B cell (primary cell): ENCODE data around the gene ZNF777. TPM values are rescaled to one million over a fixed set of nuclear protein-coding genes. Genes with fewer than 3 reads are reported as not detected.

ENCODE experiments used
- ATAC-seq: fragments of 200-7000 bp; cut with Tn5 transposase; one replicate; pipeline ENCODE4 v1.10.0; 2021; ENCODE audit warnings: low read depth, mild to moderate bottlenecking, moderate number of reproducible peaks, moderate library complexity
- CTCF ChIA-PET: fragments of 350-600 bp; sonication (Branson Sonifier 250); formaldehyde crosslinking; loops from one replicate; lab custom pipeline; 2021; ENCODE audit warnings: antibody characterized with exemption, inconsistent platforms; lab: Charles Lee
- POLR2A ChIA-PET: fragments of 350-600 bp; sonication (Branson Sonifier 250); formaldehyde crosslinking; loops from one replicate; lab custom pipeline; 2021; ENCODE audit warnings: antibody characterized with exemption; lab: Charles Lee
- DNase-seq: peaks from one replicate; pipeline ENCODE4 v3.0.0; 2013
- H2AFZ ChIP-seq: 2 replicates; pipeline ENCODE4 v1.6.1; 2012; ENCODE audit warnings: mild to moderate bottlenecking, low read depth, low read length; ENCODE audit not compliant: insufficient read depth, poor library complexity, severe bottlenecking
- H3K27ac ChIP-seq, 2 donors: 1 replicate in 1 of 2; 2 replicates in 1 of 2; pipeline ENCODE4 v1.5.1; 2012 to 2013; ENCODE audit warnings: low read length in 2 of 2, mild to moderate bottlenecking in 2 of 2, moderate library complexity in 1 of 2
- H3K27me3 ChIP-seq, 4 experiments: fragments of 200-600 bp in 1 of 4; sonication (generic) in 1 of 4; replicated peaks in 1 of 4; 1 replicate in 2 of 4; 2 replicates in 2 of 4; pipeline versions ENCODE4 v1.6.1 to v1.7.0; 2013 to 2016; ENCODE audit warnings: low read length in 3 of 4, mild to moderate bottlenecking in 2 of 4, mixed read lengths in 1 of 4, moderate library complexity in 1 of 4; ENCODE audit not compliant: insufficient read depth in 4 of 4, control insufficient read depth in 3 of 4; ENCODE audit errors: control extremely low read depth in 1 of 4
- H3K36me3 ChIP-seq, 2 experiments: replicated peaks in 1 of 2; 1 replicate in 1 of 2; 2 replicates in 1 of 2; pipeline versions ENCODE4 v1.6.1 to v1.7.1; 2013; ENCODE audit warnings: low read length in 1 of 2; ENCODE audit not compliant: insufficient read depth in 2 of 2, control insufficient read depth in 1 of 2; ENCODE audit errors: control extremely low read depth in 1 of 2, extremely low read depth in 1 of 2
- H3K4me1 ChIP-seq, 2 donors: fragments of 200-600 bp in 1 of 2; sonication (generic) in 1 of 2; 1 replicate in 1 of 2; 2 replicates in 1 of 2; pipeline versions ENCODE4 v1.5.1 to v1.6.1; 2013 to 2017; ENCODE audit warnings: low read length in 2 of 2; ENCODE audit not compliant: control insufficient read depth in 2 of 2, insufficient read depth in 2 of 2
- H3K4me2 ChIP-seq: replicated peaks from 2 replicates; pipeline ENCODE3; 2012; ENCODE audit warnings: mild to moderate bottlenecking, low read depth, low read length; ENCODE audit not compliant: poor library complexity, severe bottlenecking
- H3K4me3 ChIP-seq, 5 experiments: fragments of 200-600 bp in 1 of 5; sonication (generic) in 1 of 5; 1 replicate in 3 of 5; 2 replicates in 2 of 5; pipeline versions ENCODE4 v1.5.1 to v1.7.0; 2011 to 2016; ENCODE audit warnings: low read length in 4 of 5, mild to moderate bottlenecking in 4 of 5, low read depth in 2 of 5, control low read depth in 1 of 5, moderate library complexity in 1 of 5; ENCODE audit not compliant: insufficient read depth in 1 of 5; ENCODE audit errors: control extremely low read depth in 1 of 5, extremely low read depth in 1 of 5
- H3K79me2 ChIP-seq: fragments of 200-600 bp; sonication (generic); one replicate; pipeline ENCODE4 v1.6.0; 2016; ENCODE audit warnings: low read length; ENCODE audit not compliant: control insufficient read depth, insufficient read depth
- H3K9ac ChIP-seq: fragments of 200-600 bp; sonication (generic); 2 replicates; pipeline ENCODE4 v1.6.1; 2017; ENCODE audit warnings: mild to moderate bottlenecking, low read length, moderate library complexity
- H3K9me3 ChIP-seq, 3 donors: one replicate each; pipeline versions ENCODE4 v1.6.1 to v1.7.1; 2013; ENCODE audit warnings: low read length in 2 of 3; ENCODE audit not compliant: control insufficient read depth in 2 of 3, insufficient read depth in 1 of 3; ENCODE audit errors: control extremely low read depth in 1 of 3
- H4K20me1 ChIP-seq: 2 replicates; pipeline ENCODE4 v1.6.0; 2012; ENCODE audit warnings: mild to moderate bottlenecking, low read length; ENCODE audit not compliant: insufficient read depth, control insufficient read depth, poor library complexity, severe bottlenecking
- H3K27ac Mint-ChIP-seq: one replicate; pipeline ENCODE4 v1.8.0; 2021; ENCODE audit warnings: mixed read lengths
- H3K27me3 Mint-ChIP-seq: one replicate; pipeline ENCODE4 v1.8.0; 2021; ENCODE audit warnings: mixed read lengths
- H3K4me1 Mint-ChIP-seq: one replicate; pipeline ENCODE4 v1.8.0; 2021; ENCODE audit warnings: mixed read lengths
- H3K4me3 Mint-ChIP-seq: one replicate; pipeline ENCODE4 v1.8.0; 2021; ENCODE audit warnings: mixed read lengths
- H3K9me3 Mint-ChIP-seq: one replicate; pipeline ENCODE4 v1.8.0; 2022; ENCODE audit warnings: mixed read lengths; ENCODE audit not compliant: insufficient read depth
- EZH2 ChIP-seq: IDR thresholded peaks from 2 replicates; pipeline ENCODE4 v1.6.1; 2012; ENCODE audit warnings: borderline replicate concordance, low read depth, mild to moderate bottlenecking, moderate library complexity, low read length; ENCODE audit not compliant: insufficient read depth, poor library complexity, severe bottlenecking
- WGBS: methylation state at CpG from one replicate; pipeline ENCODE4 v1.1.5; 2013; ENCODE audit warnings: missing lambda C conversion rate; ENCODE audit not compliant: insufficient coverage; 5-methylcytosine and 5-hydroxymethylcytosine counted together
- intact Hi-C: fragments of 100-400 bp; cut with micrococcal nuclease; formaldehyde crosslinking; loops from one replicate; pipeline ENCODE4 v1.10.0; 2022
- polyA plus RNA-seq: library from polyadenylated mRNA; depleted of rRNA; stranded (reverse); fragments of >200 nt; gene quantifications from 2 replicates; pipeline ENCODE4 v1.2.3, GENCODE V29; 2012
- total RNA-seq, 2 donors: library from RNA; stranded (reverse); fragments of 120-200 nt in 1 of 2; gene quantifications; 1 replicate in 1 of 2; 2 replicates in 1 of 2; pipeline versions ENCODE4 v1.2.3 to v1.2.4, GENCODE V29; 2013 to 2022
- TF ChIP-seq, protein P1 (sequence below): fragments of 200-600 bp; IDR thresholded peaks from one replicate; pipeline ENCODE4 v1.8.0; 2022; ENCODE audit warnings: antibody characterized with exemption, mild to moderate bottlenecking

Gene ZNF777
- total and polyA plus RNA-seq, 2 donors (not counting 1 experiment from before 2014, with no cell fraction given) = 8.3 to 16.0 TPM

DNA sequence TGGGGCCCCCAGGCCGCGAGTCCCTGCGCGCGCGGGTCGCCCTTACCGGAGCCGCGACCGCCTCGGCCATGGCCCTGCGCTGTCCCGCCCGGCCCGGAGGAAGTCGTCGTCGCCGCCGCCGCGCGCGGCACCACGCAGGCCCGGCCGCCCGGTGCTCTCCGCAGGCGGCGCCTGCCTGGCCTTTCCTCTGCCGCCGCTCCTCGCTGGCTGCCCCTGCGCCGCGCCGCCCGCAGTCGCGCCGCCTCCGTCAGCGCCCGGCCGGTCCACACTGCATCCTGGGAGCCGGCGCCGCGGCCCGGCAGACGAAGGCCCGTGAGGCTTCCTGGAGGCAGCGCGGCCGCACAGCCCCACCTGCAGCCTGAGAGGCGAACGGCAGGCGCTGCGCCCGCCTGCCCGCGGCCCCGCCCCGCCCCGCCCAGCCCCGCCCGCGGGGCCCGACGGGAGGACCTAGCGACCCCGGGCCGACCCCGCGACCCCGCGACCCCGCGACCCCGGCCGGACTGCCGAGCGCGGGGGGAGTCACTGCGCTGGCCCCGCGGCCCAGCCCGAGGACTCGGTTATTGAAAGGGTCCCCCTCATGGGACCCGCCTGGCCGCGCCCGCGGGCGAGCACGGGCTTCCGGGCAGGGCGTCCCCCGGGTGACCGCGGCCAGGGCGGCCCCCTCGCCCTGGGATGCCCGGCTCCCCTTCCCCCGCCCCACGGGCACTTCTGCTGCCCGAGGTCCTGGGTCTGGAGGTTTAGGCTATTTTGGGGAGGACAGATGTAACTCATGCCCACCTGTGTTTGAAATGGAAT, 36.8 kb upstream of the ZNF777 start, which contains the start of gene ZNF746:
Gene ZNF746 (minus strand): TSS at position 343 of the 795 bp plus-strand sequence. CDS start 273 bp downstream, at position 70.
- under 1% methylated on average over 102 of the region's 109 CpGs for WGBS
- no peaks in the 10 kb centered on the region for H3K9me3 ChIP-seq
- peaks cover 12 to 19% of the 10 kb centered on the region in 2 donors for H3K4me1 ChIP-seq
- H3K9ac ChIP-seq = peak within 1 kb of the TSS; percentile 79
- ATAC-seq = peak; percentile 96
- H3K4me3 ChIP-seq = peak within 1 kb of the TSS; percentile 27 to 87 (median 60)
- ChIA-PET POLR2A (no interaction called here), CTCF (no interaction called here)
- peak within 1 kb of the TSS; percentile 90 for H3K4me2 ChIP-seq
- H3K27me3 ChIP-seq = no peaks in the 10 kb centered on the region
- no peak for TF ChIP-seq EZH2
- TF ChIP-seq, protein P1, sequence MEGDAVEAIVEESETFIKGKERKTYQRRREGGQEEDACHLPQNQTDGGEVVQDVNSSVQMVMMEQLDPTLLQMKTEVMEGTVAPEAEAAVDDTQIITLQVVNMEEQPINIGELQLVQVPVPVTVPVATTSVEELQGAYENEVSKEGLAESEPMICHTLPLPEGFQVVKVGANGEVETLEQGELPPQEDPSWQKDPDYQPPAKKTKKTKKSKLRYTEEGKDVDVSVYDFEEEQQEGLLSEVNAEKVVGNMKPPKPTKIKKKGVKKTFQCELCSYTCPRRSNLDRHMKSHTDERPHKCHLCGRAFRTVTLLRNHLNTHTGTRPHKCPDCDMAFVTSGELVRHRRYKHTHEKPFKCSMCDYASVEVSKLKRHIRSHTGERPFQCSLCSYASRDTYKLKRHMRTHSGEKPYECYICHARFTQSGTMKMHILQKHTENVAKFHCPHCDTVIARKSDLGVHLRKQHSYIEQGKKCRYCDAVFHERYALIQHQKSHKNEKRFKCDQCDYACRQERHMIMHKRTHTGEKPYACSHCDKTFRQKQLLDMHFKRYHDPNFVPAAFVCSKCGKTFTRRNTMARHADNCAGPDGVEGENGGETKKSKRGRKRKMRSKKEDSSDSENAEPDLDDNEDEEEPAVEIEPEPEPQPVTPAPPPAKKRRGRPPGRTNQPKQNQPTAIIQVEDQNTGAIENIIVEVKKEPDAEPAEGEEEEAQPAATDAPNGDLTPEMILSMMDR = peak; percentile 43
- Mint-ChIP-seq H3K27ac (peak within 1 kb of the TSS; percentile 92), H3K4me3 (peak within 1 kb of the TSS; percentile 93), H3K27me3 (no peaks in the 10 kb centered on the region), H3K4me1 (peaks cover 23% of the 10 kb centered on the region), H3K9me3 (no peaks in the 10 kb centered on the region)
- H3K27ac ChIP-seq = peak within 1 kb of the TSS in 1 of 2 donors; percentile 78
- H4K20me1 ChIP-seq = peaks cover 21% of the 10 kb centered on the region
- peaks cover 0 to 11% of the 10 kb centered on the region in 2 experiments for H3K36me3 ChIP-seq
- intact Hi-C loops = loop anchor here (1.0 to 10.0 kb wide), 10 partner anchors 37 to 377 kb away; partner anchors contain the start of genes ATP6V0E2, ZNF282, ZNF398 and ZNF425
- peak; percentile 89 for DNase-seq
- peak within 1 kb of the TSS; percentile 97 for H2AFZ ChIP-seq
- peaks cover 28% of the 10 kb centered on the region for H3K79me2 ChIP-seq
